Measurements from ENCODE around the gene DNAJC16.

The DNAJC16 gene

DNA sequence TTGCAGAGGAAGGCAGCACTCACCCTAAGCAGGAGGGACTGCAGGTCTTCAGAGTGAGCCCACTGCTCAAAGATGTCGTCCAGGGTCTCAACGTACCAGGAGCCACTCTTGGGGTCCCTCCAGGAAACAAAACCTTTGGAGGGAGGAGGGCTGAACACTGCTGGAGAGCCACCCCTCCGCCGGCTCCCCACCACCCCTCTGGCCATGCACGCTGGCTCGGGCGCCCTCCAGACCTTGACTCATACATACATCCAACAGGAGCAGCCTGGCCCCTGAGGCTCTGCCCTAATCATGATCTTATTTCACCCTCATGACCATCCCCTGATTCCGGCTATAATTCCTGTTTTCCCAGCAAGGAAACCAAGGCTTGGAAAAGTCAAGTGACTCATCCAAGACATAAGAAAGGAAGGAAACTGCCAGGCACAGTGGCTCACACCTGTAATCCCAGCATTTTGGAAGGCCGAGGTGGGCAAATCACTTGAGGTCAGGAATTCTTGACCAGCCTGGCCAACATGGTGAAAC, 32.7 kb upstream of the DNAJC16 start:
- peaks cover 5% of the 10 kb centered on the region for H3K36me3 ChIP-seq (replicated peaks; ENCODE audit: low read depth, low read length)
- no peaks in the 10 kb centered on the region for H4K20me1 ChIP-seq (ENCODE audit: insufficient read depth, low read length)
- no peak overlapping the region for H3K4me2 ChIP-seq (ENCODE audit: low read length)
- H3K9me3 ChIP-seq (ENCODE audit: insufficient read depth, low read length) = no peaks in the 10 kb centered on the region
- H3K27me3 ChIP-seq (ENCODE audit: low read depth, low read length) = no peaks in the 10 kb centered on the region
- no peak for TF ChIP-seq EZH2phosphoT487 (IDR thresholded peaks at IDR 0.05; ENCODE audit: low read depth)
- TF ChIP-seq CTCF (IDR thresholded peaks at IDR 0.05; ENCODE audit: low read depth, low read length) = no peak
- no peak overlapping the region for H3K4me3 ChIP-seq (ENCODE audit: low read length)
- H3K4me1 ChIP-seq (ENCODE audit: low read length) = peaks cover 44% of the 10 kb centered on the region
- no peak overlapping the region for H2AFZ ChIP-seq (ENCODE audit: low read depth, low read length)
- H3K9ac ChIP-seq (ENCODE audit: low read length) = no peak overlapping the region
- H3K27ac ChIP-seq (ENCODE audit: low read length) = no peak overlapping the region
- no peaks in the 10 kb centered on the region for H3K79me2 ChIP-seq (ENCODE audit: low read length)

GRCh38 chr1:15500184-15501178, 26.2 kb upstream of the DNAJC16 start:
- H3K4me2 ChIP-seq (ENCODE audit: low read length) = no peak overlapping the region
- no peaks in the 10 kb centered on the region for H3K9me3 ChIP-seq (ENCODE audit: insufficient read depth, low read length)
- TF ChIP-seq EZH2phosphoT487 (IDR thresholded peaks at IDR 0.05; ENCODE audit: low read depth) (no peak), CTCF (IDR thresholded peaks at IDR 0.05; ENCODE audit: low read depth, low read length) (no peak)
- no peak overlapping the region for H3K27ac ChIP-seq (ENCODE audit: low read length)
- H3K79me2 ChIP-seq (ENCODE audit: low read length) = no peaks in the 10 kb centered on the region
- no peak overlapping the region for H3K9ac ChIP-seq (ENCODE audit: low read length)
- no peak overlapping the region for H3K4me3 ChIP-seq (ENCODE audit: low read length)
- H3K27me3 ChIP-seq (ENCODE audit: low read depth, low read length) = no peaks in the 10 kb centered on the region
- H4K20me1 ChIP-seq (ENCODE audit: insufficient read depth, low read length) = no peaks in the 10 kb centered on the region
- H3K4me1 ChIP-seq (ENCODE audit: low read length) = peaks cover 20% of the 10 kb centered on the region
- H2AFZ ChIP-seq (ENCODE audit: low read depth, low read length) = no peak overlapping the region
- no peaks in the 10 kb centered on the region for H3K36me3 ChIP-seq (replicated peaks; ENCODE audit: low read depth, low read length)

GRCh38 chr1:15501208-15502032, 25.2 kb upstream of the DNAJC16 start:
- no peaks in the 10 kb centered on the region for H3K9me3 ChIP-seq (ENCODE audit: insufficient read depth, low read length)
- H4K20me1 ChIP-seq (ENCODE audit: insufficient read depth, low read length) = no peaks in the 10 kb centered on the region
- H3K36me3 ChIP-seq (replicated peaks; ENCODE audit: low read depth, low read length) = no peaks in the 10 kb centered on the region
- H3K27me3 ChIP-seq (ENCODE audit: low read depth, low read length) = no peaks in the 10 kb centered on the region
- H3K27ac ChIP-seq (ENCODE audit: low read length) = no peak overlapping the region
- H3K4me2 ChIP-seq (ENCODE audit: low read length) = no peak overlapping the region
- H3K4me3 ChIP-seq (ENCODE audit: low read length) = no peak overlapping the region
- H3K79me2 ChIP-seq (ENCODE audit: low read length) = no peaks in the 10 kb centered on the region
- H3K4me1 ChIP-seq (ENCODE audit: low read length) = peaks cover 10% of the 10 kb centered on the region
- H3K9ac ChIP-seq (ENCODE audit: low read length) = no peak overlapping the region
- peak; percentile 70 for TF ChIP-seq CTCF (IDR thresholded peaks at IDR 0.05; ENCODE audit: low read depth, low read length)
- TF ChIP-seq EZH2phosphoT487 (IDR thresholded peaks at IDR 0.05; ENCODE audit: low read depth) = no peak
- no peak overlapping the region for H2AFZ ChIP-seq (ENCODE audit: low read depth, low read length)

DNA sequence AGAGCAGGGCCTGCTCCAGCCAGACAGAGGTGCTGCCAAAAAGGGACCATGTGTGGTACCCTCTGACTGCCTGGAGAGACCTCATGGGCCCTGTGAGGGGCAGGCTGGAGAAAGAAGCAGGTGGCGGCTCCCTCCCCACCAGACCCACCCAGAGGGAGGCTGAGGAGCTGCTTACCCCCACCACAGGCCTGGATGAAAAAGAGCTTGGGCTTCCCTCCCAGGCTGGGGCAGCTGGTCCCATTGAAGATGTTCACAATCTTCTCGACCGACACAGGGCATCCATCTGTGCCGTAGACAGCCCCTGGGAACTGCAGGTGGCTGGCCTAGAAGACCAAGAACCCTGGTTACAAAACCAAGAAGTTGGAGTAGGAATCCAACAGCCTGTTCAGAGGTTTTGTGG, 22.2 kb upstream of the DNAJC16 start:
- Histone ChIP-seq H3K27ac (ENCODE audit: low read length) (no peak overlapping the region), H3K27me3 (ENCODE audit: low read depth, low read length) (no peaks in the 10 kb centered on the region), H2AFZ (ENCODE audit: low read depth, low read length) (no peak overlapping the region), H3K4me1 (ENCODE audit: low read length) (no peaks in the 10 kb centered on the region; the same call in 1 of the 2 replicates), H3K9me3 (ENCODE audit: insufficient read depth, low read length) (no peaks in the 10 kb centered on the region), H3K36me3 (replicated peaks; ENCODE audit: low read depth, low read length) (no peaks in the 10 kb centered on the region), H4K20me1 (ENCODE audit: insufficient read depth, low read length) (no peaks in the 10 kb centered on the region), H3K4me3 (ENCODE audit: low read length) (no peak overlapping the region), H3K79me2 (ENCODE audit: low read length) (no peaks in the 10 kb centered on the region), H3K9ac (ENCODE audit: low read length) (no peak overlapping the region), H3K4me2 (ENCODE audit: low read length) (no peak overlapping the region)
- TF ChIP-seq CTCF (IDR thresholded peaks at IDR 0.05; ENCODE audit: low read depth, low read length) = no peak
- no peak for TF ChIP-seq EZH2phosphoT487 (IDR thresholded peaks at IDR 0.05; ENCODE audit: low read depth)

Data from OCI-LY3 (cell line).